ENCODE results near the gene HAP1. TPM values are rescaled to one million over a fixed set of nuclear protein-coding genes. Genes with fewer than 3 reads are reported as not detected.

The HAP1 gene
- 1 to 10 TPM in 1 of 3 donors, under 1 TPM in 1, not detected in 1; 0.33 to 2.2 TPM for total RNA-seq

GRCh38 chr17:41734139-41734948, at the start of gene HAP1:
TSS of gene HAP1 (minus strand) at chr17:41734643. CDS start at chr17:41734634, 9 bp downstream.
- Histone ChIP-seq H3K9me3 (no peaks in the 10 kb centered on the region), H3K27ac (peak within 1 kb of the TSS in 1 of 2 donors; percentile 12), H3K4me1 (peaks cover 10% of the 10 kb centered on the region in 2 donors), H3K27me3 (peaks cover 10 to 41% of the 10 kb centered on the region in 2 donors), H3K4me3 (peak within 1 kb of the TSS; percentile 28 to 83 (median 58)), H3K36me3 (no peaks in the 10 kb centered on the region)
- intact Hi-C loops (cut with DNase I; ENCODE audit: low total_unique reads) = no loop called here
- no peak for TF ChIP-seq POLR2A (IDR thresholded peaks at IDR 0.05)
- TF ChIP-seq POLR2AphosphoS5 (IDR thresholded peaks at IDR 0.05) = peak in 1 of 3 donors; percentile 14
- TF ChIP-seq CTCF (IDR thresholded peaks at IDR 0.05) = no peak
- no peak for DNase-seq (ENCODE audit: low spot score in 2 of 2)

DNA sequence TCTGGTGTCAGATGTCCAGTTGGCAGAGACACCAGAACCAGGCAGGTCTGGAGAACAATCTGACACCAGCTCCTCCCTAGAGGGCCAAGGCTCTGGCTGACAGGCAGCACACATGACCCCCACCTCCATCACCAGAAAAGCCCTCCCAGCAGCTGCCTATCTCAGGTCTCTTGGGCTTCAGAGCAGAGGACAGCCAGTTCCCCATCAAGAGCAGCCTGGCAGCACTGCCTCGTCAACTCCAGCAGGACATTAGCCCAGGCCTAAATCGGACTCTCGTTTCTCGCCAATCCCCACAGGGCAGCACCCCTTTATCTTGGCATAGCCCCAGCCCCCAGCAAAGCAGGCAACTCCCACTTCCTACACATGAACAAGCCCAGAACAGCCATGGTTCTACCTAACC, 47.7 kb upstream of the HAP1 start:
- Histone ChIP-seq H3K36me3 (no peaks in the 10 kb centered on the region), H3K4me1 (peaks cover 7 to 30% of the 10 kb centered on the region in 2 donors), H3K27ac (peak overlapping the region; percentile 83 to 99), H3K27me3 (no peaks in the 10 kb centered on the region), H3K9me3 (no peaks in the 10 kb centered on the region), H3K4me3 (peak overlapping the region in 2 of 3 donors; percentile 7 to 20)
- no peak for TF ChIP-seq CTCF (IDR thresholded peaks at IDR 0.05)
- no peak for TF ChIP-seq POLR2A (IDR thresholded peaks at IDR 0.05)
- no peak for TF ChIP-seq POLR2AphosphoS5 (IDR thresholded peaks at IDR 0.05)
- intact Hi-C loops (cut with DNase I; ENCODE audit: low total_unique reads) = no loop called here
- DNase-seq (ENCODE audit: low spot score in 2 of 2) = no peak

DNA sequence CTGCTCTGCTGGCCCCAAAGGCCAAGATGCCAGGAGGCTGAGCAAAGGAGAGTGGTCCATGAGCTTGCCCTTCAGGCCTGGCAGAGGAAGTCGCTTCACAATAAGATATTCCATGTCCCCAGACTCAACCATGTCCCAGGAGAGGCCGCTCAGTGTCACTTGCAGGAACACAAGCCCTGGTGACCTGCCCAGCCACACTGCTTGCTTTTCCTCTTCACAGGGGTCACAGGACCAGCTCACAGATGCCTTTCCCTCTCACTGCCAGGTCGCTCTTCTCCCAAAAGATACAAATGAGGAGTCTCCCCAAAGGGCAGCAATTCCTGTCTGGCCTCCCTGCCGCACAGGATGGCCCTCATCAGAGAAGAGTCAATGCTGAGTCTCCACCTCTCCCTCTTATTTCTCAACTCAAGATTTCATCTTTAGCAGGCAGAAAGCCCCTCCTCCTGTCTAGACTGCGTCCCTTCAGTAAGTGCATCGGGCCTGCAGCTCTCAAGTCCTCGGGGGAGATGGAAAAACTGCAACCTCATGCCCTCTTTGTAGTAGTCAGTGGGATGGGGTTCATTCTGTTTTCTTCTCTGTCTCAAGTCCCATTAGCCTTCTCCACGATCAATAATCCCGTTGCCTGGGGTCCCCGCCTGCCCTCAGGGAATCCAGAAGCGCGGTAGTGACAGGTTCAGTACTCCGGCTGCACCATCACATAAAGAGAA, 47.1 kb upstream of the HAP1 start:
- H3K27ac ChIP-seq = peak overlapping the region; percentile 83 to 99
- H3K36me3 ChIP-seq = no peaks in the 10 kb centered on the region
- no peaks in the 10 kb centered on the region for H3K9me3 ChIP-seq
- H3K27me3 ChIP-seq = no peaks in the 10 kb centered on the region
- intact Hi-C loops (cut with DNase I; ENCODE audit: low total_unique reads) = no loop called here
- H3K4me3 ChIP-seq = peak overlapping the region in 2 of 3 donors; percentile 7 to 20
- TF ChIP-seq CTCF (IDR thresholded peaks at IDR 0.05) (no peak), POLR2A (IDR thresholded peaks at IDR 0.05) (no peak), POLR2AphosphoS5 (IDR thresholded peaks at IDR 0.05) (no peak)
- H3K4me1 ChIP-seq = peaks cover 10 to 36% of the 10 kb centered on the region in 2 donors
- DNase-seq (ENCODE audit: low spot score in 2 of 2) = no peak

DNA sequence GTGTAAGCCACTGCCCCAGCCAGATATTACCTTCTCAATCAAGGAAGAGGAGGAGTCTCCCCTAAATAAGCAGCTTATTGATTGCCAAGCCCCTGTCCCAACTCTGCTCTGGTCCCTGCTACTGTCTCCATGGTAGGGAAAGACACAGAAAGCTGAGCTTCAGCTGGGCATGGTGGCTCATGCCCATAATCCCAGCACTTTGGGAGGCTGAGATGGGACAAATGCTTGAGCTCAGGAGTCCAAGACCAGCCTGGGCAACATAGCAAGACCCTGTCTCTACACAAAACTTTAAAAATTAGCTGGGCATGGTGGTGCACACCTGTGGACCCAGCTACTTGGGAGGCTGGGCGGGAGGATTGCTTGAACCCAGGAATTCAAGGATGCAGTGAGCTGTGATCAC, 45.5 kb upstream of the HAP1 start:
- peaks cover 14 to 48% of the 10 kb centered on the region in 2 donors for H3K4me1 ChIP-seq
- no peaks in the 10 kb centered on the region for H3K9me3 ChIP-seq
- TF ChIP-seq CTCF (IDR thresholded peaks at IDR 0.05) (no peak), POLR2AphosphoS5 (IDR thresholded peaks at IDR 0.05) (no peak), POLR2A (IDR thresholded peaks at IDR 0.05) (no peak)
- H3K4me3 ChIP-seq = no peak overlapping the region
- H3K27me3 ChIP-seq = no peaks in the 10 kb centered on the region
- H3K36me3 ChIP-seq = no peaks in the 10 kb centered on the region
- intact Hi-C loops (cut with DNase I; ENCODE audit: low total_unique reads) = no loop called here
- H3K27ac ChIP-seq = peak overlapping the region; percentile 56 to 61
- DNase-seq (ENCODE audit: low spot score in 2 of 2) = no peak

Measured in breast epithelium (tissue), 4 donors.